ENCODE data around the gene LNP1. TPM values are rescaled to one million over a fixed set of nuclear protein-coding genes. Genes with fewer than 3 reads are reported as not detected.
"Not testable (repeated sequence)": the region's sequence is repeated elsewhere in the genome, so short reads cannot be mapped to it uniquely, and the experiment has no call there.

Gene LNP1, protein sequence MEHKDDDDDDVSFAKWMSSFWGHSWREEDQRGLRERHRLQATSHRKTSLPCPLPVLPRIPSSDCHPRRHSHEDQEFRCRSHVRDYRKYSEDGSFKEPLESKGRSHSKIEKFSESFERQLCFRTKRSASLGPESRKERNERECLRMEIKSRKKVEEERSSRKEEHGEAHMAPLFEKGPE
- total RNA-seq: 1 to 10 TPM; 4.6 to 6.2 TPM

DNA sequence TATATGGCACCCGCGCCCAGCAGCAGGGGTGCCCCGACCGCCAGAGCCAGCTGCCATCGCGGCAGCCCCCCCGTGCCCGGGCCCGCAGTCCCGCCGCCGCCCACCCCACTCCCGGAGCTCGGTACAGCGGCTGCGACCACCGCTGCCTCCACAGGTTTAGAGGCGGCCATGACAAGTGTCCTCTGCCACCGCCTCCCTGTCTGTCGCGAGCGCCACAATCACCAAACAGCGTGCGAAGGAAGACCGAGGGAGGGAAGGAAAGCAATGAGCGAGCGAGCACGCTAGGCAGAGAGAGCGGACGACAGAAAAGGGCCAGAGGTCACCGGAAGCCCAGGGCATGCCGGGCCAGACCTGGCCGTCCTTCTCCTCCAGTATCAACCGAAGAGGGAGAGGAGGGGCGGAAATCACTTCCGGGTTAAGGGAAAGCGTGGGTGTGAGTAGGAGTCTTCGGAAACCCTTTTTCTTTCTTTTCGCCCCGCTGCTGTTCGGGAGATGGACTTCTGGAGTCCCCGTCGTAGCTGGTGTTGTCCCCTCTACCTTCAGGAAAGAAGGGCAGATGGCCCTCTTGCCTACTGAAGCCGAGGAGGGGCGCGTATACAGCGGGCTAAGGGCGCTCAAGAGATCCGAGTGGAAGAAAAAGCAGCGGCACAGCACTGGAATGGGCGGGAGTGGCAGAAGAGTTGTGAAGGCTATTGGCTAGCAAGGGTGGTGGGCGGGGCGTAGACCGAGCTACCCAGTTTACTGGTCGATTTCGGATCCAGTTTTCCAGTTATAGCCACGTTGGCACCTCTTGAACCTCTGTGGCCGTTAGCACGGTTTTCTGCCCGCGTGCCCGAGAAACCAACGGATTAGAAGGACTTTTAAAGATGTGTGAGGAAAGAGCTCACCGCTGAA, at the start of gene LNP1, which contains the start of gene TOMM70:
TSS of gene LNP1 (plus strand) at position 760 of the 894 bp plus-strand sequence. CDS start 28,191 bp downstream, outside the sequence.
TSS of gene TOMM70 (minus strand) at position 310 of the 894 bp plus-strand sequence. CDS start at position 170, 140 bp downstream.
- Histone ChIP-seq H3K4me3 (peak within 1 kb of the TSS; percentile 87 to 90), H3K9me3 (no peaks in the 10 kb centered on the region), H3K4me1 (peaks cover 43% of the 10 kb centered on the region), H3K36me3 (replicated peaks in 1 of 2; ENCODE audit: insufficient read depth in 1 of 2, low read depth in 2 of 2) (no peaks in the 10 kb centered on the region), H3K27ac (peak within 1 kb of the TSS; percentile 70 to 91 (median 84)), H3K27me3 (no peaks in the 10 kb centered on the region)
- peak; percentile 96 for ATAC-seq
- peak; percentile 98 to 99 (median 98) for DNase-seq
- 0% methylated on average over 38 to 62 of the region's 64 CpGs for WGBS, 2 donors
- TF ChIP-seq, protein P1, sequence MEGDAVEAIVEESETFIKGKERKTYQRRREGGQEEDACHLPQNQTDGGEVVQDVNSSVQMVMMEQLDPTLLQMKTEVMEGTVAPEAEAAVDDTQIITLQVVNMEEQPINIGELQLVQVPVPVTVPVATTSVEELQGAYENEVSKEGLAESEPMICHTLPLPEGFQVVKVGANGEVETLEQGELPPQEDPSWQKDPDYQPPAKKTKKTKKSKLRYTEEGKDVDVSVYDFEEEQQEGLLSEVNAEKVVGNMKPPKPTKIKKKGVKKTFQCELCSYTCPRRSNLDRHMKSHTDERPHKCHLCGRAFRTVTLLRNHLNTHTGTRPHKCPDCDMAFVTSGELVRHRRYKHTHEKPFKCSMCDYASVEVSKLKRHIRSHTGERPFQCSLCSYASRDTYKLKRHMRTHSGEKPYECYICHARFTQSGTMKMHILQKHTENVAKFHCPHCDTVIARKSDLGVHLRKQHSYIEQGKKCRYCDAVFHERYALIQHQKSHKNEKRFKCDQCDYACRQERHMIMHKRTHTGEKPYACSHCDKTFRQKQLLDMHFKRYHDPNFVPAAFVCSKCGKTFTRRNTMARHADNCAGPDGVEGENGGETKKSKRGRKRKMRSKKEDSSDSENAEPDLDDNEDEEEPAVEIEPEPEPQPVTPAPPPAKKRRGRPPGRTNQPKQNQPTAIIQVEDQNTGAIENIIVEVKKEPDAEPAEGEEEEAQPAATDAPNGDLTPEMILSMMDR (IDR thresholded peaks at IDR 0.05): peak in 1 of 7 experiments; percentile 4
- TF ChIP-seq POLR2A (IDR thresholded peaks at IDR 0.05): peak; percentile 72 to 97 (median 96)
- intact Hi-C loops (cut with DNase I): no loop called here

DNA sequence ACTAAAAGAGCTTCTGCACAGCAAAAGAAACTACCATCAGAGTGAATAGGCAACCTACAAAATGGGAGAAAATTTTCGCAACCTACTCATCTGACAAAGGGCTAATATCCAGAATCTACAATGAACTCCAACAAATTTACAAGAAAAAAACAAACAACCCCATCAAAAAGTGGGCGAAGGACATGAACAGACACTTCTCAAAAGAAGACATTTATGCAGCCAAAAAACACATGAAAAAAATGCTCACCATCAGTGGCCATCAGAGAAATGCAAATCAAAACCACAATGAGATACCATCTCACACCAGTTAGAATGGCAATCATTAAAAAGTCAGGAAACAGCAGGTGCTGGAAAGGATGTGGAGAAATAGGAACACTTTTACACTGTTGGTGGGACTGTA, 49.6 kb upstream of the LNP1 start:
- H3K9me3 ChIP-seq; DNase-seq; intact Hi-C loops (cut with DNase I); H3K27ac ChIP-seq; ATAC-seq; H3K27me3 ChIP-seq; H3K36me3 ChIP-seq (replicated peaks in 1 of 2; ENCODE audit: insufficient read depth in 1 of 2, low read depth in 2 of 2); H3K4me3 ChIP-seq; H3K4me1 ChIP-seq: not testable (repeated sequence)
- WGBS, 2 donors: 100% methylated on average over 1 of the region's 2 CpGs; no CpG with 5 or more reads in 1 of the 2 donors

DNA sequence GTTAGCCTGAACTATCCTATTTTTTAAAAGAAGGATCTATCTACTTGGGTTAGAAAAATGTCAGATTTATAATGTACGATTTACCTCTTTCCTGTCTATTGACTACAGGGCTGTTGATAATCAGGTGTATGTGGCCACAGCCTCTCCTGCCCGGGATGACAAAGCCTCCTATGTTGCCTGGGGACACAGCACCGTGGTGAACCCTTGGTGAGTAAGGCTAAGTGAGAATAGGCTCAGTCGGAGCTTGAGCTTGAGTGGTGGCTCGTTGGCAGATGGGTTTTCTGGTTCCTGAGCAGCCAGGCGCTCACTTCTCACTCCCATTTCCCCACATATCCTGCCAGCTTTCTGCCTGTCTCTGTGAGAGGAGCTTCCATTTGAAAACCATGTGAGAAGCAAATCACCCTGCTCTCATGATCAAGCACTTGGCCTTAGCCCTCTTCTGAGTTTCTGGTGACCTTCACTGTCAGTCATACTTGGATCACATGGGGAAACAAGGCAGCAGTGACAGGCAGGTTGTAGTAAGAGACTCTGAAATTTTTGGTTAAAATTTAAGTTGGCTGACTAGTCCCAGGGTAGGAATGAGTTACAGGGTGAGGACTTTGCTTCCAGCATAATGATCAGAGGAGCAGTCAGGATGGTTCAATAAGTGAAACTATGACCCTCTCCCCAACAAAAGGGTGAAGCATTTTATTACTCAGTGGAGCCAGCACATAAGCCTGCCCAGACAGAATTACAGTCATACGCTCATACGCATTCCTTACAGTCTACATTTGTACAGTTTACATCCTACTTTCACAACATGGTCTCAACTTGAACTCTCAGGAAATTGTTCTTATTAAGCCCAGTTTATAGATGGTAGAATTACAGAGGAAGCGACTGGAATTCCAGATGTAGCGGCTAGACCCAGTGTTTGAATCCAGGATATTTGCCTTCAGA, 48.8 kb upstream of the LNP1 start:
- no peaks in the 10 kb centered on the region for H3K27me3 ChIP-seq
- peaks cover 7% of the 10 kb centered on the region for H3K4me1 ChIP-seq
- no peak overlapping the region for H3K27ac ChIP-seq
- no peaks in the 10 kb centered on the region for H3K9me3 ChIP-seq
- ATAC-seq (no peak), DNase-seq (no peak)
- TF ChIP-seq, protein P1 (IDR thresholded peaks at IDR 0.05): no peak
- TF ChIP-seq POLR2A (IDR thresholded peaks at IDR 0.05): no peak
- intact Hi-C loops (cut with DNase I): no loop called here
- 89 to 92% methylated on average over 10 of the region's 10 CpGs for WGBS, 2 donors
- H3K4me3 ChIP-seq: no peak overlapping the region
- H3K36me3 ChIP-seq (replicated peaks in 1 of 2; ENCODE audit: insufficient read depth in 1 of 2, low read depth in 2 of 2): peaks cover 0 to 7% of the 10 kb centered on the region in 2 donors

DNA sequence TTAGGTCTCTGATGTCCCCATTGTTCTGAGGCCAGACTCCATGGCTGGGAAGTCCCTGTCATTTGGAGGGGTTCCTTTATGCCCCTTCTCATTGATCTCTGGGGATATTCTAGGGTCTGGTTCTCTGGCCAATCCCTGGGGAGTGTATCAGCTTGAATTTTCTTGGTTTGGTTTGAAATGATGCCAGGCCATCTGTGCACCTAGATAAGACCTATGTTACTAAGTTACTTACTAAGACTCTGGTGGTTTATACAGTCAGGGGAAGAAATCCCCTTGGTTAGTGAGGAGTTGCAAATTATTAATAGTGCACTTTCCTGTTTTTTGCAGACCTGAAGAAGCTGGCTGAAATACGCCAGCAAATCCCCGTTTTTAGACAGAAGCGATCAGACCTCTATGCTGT, 46.5 kb upstream of the LNP1 start:
- Histone ChIP-seq H3K9me3 (no peaks in the 10 kb centered on the region), H3K36me3 (replicated peaks in 1 of 2; ENCODE audit: insufficient read depth in 1 of 2, low read depth in 2 of 2) (peaks cover 0 to 6% of the 10 kb centered on the region in 2 donors), H3K4me1 (peaks cover 7% of the 10 kb centered on the region), H3K4me3 (no peak overlapping the region), H3K27ac (no peak overlapping the region), H3K27me3 (no peaks in the 10 kb centered on the region)
- TF ChIP-seq, protein P1 (IDR thresholded peaks at IDR 0.05): no peak
- no peak for TF ChIP-seq POLR2A (IDR thresholded peaks at IDR 0.05)
- ATAC-seq: no peak
- intact Hi-C loops (cut with DNase I): no loop called here
- DNase-seq: peak in 2 of 4 donors; percentile 24 to 30
- 55 to 70% methylated on average over 3 of the region's 3 CpGs for WGBS, 2 donors

Data from body of pancreas (tissue), 4 donors.